Midbrain (tissue), 1 donor: ENCODE data around the gene OBSL1.
A peak's percentile ranks its signal among the peaks of the same experiment; 100 is the strongest.

Source experiments
- DNase-seq: peaks from one replicate; lab custom pipeline; 2025; lab: John Stamatoyannopoulos, UW

Gene OBSL1

DNA sequence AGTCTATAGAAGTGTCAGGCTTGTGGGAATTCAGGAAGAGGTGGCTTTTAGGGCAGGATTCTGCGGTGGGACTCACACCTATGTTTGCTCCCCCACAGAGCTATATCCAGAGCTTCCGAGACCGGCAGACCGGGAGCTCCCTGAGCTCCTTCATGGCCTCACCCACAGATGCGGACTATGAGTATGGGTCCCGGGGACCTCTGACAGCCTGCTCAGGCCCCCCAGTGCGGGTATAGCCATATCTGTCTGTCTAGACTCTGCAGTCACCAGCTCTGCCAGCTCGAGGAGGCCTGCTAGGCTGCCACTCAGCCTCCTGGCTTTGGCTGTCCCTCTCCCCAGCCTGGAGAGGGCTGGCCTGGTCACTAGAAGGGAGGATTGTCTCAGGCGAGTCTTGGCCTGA, 21.7 kb downstream of the OBSL1 start:
- no peak for DNase-seq

DNA sequence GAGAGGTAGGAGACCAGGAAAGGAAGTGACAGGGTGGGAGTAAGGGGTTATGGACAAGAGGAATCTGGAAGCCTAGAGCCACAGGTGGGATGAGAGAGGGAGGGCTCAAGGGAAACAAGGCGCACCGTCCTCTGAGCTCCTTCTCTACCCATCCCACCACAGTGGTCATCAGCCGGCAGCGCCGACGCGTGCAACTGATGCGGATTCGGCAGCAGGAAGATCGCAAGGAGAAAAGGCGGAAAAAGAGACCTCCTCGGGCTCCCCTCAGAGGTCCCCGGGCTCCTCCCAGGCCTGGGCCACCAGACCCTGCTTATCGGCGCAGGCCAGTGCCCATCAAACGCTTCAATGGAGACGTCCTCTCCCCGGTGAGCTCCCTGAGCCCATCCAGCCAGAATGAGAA, 22.3 kb downstream of the OBSL1 start:
- no peak for DNase-seq

DNA sequence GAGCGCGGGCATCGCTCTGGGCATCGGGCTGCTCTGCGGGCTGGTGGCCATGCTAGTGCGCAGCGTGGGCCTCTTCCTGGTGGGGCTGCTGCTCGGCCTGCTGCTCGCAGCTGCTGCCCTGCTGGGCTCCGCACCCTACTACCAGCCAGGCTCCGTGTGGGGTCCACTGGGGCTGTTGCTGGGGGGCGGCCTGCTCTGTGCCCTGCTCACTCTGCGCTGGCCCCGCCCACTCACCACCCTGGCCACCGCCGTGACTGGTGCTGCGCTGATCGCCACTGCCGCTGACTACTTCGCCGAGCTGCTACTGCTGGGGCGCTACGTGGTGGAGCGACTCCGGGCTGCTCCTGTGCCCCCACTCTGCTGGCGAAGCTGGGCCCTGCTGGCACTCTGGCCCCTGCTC, 23.7 kb downstream of the OBSL1 start:
- DNase-seq, result no peak

DNA sequence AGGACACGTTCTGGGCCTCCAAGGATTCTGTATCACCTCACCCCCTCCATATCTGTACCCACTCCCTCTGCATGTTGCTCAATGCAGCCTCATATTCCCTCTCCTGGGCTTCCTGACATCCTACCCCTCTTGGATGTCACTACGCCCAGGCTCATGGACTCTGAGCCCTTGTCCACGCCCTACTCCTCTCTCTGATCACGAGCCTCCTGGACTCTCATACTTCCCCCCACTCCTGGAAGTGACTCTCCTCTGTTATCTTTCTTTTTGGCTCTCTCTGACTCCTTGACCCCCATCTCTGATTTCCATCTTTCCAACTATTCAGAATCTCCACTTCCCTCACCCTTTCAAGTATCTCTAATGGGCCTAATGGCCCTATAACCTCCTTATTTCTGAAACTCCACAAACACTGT, 25.4 kb downstream of the OBSL1 start:
- DNase-seq, result no peak

DNA sequence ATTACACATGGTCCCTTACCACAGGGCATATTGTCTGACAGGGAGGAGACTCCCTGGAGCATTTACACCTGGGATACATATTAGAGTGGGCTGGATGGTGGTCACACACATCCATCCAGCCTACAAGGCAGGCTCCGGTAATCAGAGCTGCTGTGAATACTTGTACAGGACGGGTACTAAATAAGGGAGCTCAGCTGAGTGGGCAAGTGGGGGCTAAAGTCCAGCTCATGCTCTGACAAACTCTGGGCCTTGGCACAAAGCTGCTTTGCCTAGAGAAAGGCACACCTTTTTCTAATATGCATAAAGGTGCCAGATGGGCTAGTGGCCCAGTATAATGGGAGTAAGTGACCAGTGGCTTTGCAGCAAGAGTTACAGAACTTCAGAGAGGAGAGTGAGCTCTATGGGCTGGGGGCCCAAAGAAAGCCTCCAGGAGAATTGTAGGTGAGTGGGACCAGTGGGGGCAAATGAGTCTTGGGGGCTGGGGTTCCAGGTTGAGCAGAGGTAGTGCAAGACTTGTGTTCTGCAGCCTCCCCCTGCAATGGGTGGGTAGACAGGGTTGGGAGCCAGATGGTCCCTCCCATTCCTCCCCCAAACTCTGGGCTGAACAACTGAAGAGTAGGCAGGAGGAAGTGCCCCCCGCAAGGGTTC, 25.9 kb downstream of the OBSL1 start:
- DNase-seq, result no peak

DNA sequence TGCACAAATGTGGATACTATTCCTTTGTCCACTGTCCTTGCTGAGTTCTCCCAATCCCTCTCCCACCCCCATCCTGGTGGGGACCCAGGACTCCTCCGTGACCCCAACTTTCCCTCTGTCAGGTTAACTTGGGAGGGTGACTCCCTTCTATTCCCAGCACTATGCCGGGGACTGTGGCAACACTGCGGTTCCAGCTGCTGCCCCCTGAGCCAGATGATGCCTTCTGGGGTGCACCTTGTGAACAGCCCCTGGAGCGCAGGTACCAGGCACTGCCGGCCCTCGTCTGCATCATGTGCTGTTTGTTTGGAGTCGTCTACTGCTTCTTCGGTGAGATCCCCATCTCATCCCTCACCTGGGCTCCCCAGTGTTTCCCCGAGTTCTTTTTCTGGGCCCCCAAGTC, 26.8 kb downstream of the OBSL1 start:
- no peak for DNase-seq

DNA sequence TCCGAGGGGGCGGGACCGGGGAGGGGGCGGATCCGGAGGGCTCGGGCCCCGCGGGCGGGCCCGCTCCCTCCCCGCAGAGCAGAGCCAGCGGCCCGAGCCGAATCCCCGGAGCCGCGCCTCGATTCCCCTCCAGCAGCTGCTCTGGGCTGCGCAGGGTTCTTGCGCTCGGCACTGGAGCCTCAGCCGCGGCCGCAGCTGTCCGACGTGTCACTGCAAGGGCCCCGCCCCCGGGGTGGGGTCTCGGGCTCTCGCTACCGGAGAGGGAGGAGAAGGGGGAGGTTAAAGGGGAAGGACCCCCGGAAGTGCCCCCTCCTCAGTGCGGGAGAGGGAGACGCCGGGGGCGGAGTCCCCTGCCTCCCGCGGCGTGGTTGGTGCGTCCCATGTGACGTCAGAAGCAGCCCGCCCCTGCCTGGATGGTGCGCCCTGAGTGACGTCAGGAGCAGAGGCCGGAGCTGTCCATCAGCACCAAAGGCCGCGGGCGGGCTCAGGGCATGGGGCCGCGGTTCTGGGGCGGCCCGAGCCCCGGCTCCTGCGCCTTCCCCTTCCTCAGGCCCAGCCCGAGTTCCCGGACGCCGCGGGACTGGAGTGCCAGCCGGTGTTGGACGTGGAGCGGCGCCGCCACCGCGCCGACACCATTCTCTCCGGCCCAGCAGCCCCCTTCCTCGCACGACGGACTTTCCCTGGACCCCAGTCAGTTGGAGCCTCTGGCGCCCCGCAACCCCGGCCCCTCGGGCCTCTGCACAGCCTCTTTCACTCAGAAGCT, 27.6 kb downstream of the OBSL1 start, which contains the start of the genes CHPF and TMEM198:
TSS of gene CHPF (minus strand) at position 214 of the 763 bp plus-strand sequence. CDS start 271 bp downstream, outside the sequence.
TSS of gene TMEM198 (plus strand) at position 433 of the 763 bp plus-strand sequence. CDS start 700 bp downstream, outside the sequence.
- DNase-seq, result peak; percentile 99

DNA sequence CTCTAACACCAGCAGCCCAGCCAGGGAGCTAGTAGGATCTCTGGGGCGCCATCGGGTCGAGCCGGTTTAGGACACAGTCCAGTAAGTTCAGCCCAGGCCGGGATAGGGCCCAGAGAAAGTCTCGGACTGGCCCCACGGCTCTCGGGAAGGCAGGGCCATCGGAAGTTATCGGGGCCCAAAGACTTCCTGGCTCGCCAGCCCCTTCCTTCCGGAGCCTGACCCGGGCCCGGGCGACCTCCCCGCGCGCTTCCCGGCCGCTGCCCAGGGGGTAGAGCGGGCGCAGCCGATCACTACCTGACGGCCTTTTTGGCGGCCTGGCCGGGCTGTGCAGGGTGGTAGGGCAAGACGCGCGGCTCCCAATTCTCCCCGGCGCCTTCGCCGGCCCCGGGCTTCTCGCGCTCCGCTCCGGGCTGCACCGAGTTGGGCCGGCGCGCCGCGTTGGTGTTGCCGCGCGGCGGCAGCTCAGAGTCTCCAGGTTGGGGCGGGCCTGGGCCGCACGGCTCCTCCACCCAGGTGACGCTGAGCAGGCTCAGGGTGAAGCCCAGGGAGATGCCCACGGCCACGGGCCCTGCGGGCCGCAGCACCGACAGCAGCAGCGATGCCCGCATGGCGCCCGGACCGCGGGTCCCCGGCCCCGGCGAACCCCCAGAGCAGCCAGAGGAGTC, 28.3 kb downstream of the OBSL1 start:
- no peak for DNase-seq

DNA sequence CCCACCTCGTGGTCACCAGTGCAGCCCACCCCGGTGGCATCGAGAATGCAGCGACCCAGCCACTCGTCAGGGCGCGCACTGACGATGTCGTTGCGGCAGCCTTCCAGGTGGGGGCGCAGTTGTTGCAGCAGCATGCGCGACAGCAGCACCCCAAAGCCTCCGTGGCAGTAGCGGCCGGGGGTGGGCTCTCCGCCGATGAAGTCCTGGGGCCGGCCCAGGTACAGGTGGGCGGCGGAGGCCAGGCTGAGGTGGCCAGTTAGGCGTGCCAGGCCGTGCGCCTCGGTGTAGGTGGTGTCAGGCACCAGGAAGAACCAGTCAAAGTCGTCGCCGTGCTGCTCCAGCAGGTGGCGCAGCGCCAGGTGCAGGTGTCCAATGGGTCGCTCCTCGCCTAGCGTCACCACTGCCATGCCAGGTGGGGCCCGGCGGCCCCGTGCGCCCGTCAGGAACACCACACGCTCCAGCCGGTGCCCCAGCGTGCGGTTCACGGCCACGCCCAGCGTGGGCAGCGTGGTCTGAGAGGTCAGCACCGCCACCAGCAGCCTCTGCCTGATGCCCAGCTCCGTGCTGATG, 29.6 kb downstream of the OBSL1 start:
- no peak for DNase-seq

DNA sequence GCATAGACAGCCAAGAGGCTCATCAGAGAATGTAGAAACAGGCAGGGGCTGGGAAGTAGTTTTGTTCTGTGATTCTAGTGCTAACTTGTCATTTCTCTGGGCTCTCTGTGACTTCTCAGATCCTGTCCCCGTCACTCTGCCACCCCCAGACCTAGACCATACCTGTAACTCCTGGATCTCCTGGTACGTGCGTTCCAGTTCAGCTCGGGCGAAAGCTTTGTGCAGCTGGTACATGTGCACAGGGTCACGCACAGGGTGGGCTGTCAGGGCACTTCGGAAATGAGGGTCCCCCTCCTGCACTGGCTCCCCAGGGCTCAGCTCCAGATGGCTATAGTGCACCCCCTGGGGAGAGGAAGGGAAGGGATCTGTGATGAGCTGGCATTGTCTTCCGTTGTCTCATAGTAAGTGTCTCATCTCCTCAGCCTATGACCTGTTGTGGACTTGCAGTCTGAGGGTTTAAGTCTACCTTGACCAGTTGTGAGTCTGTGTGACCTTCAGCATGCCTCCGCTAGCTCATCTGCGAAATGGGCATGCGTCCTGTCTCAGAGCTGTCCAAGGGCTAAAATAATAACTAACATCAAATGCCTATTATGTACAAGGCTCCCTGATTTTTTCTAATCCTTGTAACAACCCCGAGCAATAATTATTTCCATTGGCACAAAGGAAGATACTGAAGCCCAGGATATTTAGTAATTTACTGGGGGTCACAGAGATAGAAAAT, 30.4 kb downstream of the OBSL1 start:
- DNase-seq, result no peak

DNA sequence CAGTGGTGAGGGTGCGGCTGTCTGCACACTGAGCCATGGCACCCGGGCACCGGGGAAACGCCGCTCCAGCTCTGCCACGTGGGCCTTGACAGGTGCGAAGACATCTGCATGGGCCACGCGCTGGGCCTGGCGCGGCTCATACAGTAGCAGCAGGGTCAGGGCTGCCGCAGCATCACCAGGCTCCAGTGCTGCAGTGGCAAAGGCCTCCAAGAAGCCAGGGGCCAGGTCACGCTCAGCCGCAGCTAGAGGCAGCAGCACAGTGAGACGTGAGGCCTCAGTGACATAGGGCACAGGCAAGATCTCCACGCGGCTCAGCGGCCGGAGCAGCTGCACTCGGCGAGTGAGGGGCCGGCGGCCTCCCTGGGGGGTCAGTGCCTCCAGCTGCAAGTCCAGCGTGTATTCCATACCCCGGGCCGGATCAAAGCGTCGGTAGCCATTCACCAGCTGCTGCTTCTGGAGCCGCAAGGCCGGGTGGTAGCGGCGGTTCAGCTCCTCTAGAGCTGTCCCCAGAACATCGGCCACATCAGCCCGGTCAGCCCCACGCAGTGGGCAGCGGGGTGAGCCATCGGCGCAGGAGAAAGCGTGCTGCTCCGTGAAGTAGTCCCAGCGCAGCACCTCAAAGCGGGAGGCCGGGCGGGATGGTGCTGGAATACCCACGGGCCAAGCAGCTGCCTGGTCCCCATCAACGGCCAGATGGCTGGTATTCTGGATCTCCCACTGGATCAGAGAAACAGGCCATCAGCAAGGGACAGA, 31.2 kb downstream of the OBSL1 start:
- no peak for DNase-seq

DNA sequence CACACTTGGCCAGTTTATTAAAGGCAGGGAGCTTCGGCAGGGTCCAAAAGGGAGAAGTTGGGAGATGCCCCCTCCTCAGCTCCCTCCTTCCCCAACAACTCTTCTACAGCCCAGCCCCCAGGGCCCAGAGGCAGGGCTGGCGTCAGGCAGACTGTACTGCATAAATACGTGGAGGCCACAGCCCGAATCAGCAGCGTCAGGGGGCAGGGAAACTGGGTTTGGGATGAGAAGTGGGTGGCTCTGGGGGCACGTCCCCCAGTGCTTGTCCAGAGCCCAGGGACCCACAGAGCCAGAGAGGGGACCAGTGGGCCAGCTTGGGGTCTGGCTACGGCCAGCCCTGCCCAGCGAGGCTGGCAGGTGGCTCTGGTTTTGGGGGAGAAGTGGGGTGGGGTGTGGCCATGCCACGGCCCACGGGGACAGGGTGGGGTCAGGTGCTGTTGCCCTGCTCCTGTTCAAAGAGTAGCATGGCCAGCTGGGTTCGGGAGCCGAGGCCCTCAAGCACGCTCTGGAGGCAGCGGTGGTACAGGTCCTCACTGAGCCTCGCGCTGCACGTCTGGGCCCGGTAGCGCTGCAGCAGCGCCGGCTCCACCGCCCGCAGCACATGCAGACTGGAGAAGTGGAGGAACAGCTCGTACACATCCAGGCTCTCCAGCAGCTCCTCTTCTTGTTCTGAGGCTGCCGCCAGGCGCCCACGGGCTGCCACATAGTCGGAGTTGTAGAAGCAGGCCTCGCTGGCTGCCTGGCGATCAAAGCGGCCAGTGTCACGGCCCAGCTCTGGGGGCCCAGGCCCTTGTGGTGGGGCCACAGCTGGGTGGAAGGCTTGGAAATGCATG, 32.2 kb downstream of the OBSL1 start:
- DNase-seq, result no peak

DNA sequence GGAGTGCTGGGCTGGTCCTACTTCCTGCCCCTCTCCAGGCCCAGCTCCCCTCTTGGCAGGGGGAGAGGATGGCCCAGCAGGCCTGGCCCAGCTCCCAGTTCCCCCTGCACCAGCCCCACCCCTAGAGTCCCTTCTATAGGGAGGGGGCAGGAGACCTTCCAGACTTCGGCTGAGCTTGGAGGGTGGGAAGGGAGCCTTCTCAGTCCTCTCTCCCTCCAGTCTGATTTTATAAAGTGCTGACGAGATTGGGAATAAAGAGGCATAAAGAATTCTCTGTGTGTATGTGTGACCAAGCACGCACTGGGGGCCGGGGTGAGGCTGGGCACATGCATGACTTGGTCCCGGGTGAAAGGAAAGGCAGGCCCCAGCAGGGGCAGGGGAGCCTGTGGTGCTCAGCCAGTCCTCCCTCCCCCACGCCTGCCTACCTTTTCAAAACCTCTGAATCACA, 32.8 kb downstream of the OBSL1 start:
- no peak for DNase-seq

DNA sequence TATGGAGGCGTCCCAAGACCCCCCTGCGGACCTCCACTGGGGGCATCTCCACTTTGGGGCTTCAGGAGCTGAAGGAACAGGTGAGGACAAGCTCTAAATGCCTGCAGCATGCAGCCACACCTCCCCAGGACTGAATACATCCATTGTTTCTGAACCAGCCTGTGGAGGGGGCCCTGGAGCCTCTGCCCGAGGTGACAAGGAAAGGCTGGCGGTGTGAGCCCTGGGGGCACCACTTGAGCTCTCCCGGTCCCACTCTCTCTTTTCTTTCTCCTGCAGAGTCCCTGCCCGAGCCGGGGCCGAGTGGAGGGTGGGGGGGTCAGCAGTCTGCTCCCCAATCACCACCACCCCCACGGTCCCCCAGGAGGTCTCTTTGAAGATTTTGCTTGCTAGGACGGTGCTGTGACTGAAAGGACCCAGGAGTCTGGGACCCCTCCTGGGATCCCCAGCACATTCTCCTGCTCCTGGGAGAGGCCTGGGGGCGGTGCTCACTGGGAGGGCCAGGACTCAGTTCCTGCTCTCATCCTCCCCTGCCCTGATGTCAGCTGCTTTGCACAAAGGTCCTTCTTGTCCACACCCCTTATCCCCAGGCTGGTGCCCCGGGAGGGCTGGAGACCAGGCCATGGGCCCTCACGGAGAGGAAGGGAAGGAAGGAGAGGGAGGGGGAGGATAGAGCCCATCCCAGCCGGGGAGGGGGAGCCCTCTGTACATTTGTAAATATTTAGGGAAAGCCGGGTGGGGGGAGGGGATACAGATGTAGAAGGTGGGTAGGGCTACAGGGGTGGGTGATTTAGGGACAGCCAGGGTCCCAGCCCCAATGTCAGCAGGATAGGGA, 33.5 kb downstream of the OBSL1 start:
- no peak for DNase-seq

DNA sequence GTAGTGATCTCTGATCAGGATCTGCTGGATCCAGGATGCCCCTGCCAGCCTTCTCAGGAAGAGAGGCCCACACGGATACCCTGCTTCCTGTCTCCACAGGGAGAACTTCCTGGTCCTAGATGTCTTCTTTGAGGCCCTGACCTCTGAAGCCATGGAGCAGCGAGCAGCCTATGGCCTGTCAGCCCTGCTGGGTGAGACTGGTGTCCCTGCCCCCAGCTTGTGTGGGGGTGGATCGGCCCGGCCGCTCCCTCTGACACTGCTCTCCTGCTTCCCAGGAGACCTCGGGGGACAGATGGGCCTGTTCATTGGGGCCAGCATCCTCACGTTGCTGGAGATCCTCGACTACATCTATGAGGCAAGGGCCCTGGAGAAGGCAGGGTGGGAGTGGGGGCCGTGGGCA, 34.4 kb downstream of the OBSL1 start:
- DNase-seq, result no peak

DNA sequence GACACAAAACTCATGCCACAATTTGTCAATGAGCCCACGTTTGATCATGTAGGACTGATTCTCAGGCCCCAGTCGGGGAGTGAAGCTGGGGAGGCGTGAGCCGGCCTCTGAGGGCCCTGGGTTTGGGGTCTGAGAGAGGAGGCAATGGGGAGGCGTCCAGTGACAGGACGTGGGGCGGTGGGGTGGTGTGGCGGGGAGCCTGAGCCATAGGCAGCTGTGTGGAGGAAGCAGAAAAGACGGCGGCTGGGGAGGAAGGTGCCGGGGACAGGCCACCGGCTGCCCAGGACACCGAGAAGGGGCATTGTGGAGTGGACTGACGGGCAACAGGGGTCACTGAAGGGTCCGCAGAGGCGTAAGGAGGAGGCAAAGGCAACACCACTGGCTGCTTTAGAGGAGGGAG, 34.9 kb downstream of the OBSL1 start:
- DNase-seq, result no peak

DNA sequence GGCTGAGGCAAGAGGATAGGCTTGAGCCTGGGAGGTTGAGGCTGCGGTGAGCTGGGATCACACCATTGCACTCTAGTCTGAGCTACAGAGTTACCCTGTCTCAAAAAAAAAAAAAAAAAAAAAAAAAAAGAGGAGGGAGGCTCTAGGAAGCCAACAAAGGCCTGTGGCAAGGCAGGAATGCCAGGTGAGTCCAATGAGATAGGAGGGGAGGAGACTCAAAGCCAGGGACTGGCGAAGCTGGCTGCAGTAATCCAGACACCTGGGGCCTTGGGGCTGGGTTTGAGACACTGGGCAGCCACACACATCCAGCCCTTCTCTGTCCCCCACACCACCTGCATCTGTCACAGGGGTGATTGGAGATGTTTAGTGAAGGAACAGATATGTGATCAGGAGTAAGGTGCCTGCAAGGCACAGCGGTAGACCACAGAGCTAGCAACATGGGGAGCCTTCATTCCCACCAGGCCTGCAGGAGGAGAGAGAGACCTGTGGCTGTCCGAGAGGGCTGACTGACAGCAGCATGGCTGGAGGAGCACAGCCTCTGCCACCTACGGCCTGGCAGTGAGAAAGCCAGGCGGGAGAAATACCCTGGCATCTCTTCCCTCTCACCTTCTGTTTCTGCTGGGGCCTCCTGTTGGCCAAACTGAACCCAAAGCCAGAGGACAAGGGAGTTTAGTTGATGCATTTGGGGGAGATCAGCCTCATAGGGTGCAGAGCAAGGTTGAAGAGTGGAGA, 37.2 kb downstream of the OBSL1 start:
- DNase-seq, result no peak

DNA sequence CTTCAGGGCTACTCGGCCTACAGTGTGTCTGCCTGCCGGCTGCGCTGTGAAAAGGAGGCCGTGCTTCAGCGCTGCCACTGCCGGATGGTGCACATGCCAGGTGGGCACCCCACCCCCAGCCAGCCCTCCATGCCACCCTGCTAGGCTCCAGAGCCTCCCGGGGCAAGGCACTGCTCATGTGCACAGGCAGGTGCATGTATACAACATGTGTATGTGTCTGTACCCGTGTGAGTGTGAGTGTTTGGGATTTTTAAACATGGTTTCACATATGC, 39.0 kb downstream of the OBSL1 start:
- DNase-seq, result no peak
